ENCODE results near the gene SELENOV.

DNA sequence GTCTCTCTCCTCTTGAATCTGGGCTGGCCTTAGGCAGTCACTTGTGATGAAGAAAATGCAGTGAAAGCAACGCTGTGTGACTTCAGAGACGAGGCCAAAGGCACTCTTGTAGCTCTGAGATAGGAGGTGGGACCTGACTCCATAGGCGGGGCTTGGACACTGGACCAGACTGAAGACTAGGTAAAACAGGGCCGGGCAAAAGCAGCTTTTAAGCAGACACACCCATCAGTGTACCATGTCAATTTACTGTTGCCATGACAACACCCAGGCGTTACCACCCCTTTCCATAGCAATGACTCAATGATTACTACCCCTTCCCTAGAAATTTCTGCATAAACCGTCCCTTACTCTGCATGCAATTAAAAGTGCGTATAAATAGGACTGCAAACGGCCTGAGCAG lies 31.7 kb downstream of the SELENOV start:
- no peak for TF ChIP-seq POLR2A (IDR thresholded peaks at IDR 0.05)
- no peak for TF ChIP-seq CTCF (IDR thresholded peaks at IDR 0.05)

All from breast epithelium (tissue), 3 donors.